H9 (cell line): Measurements from ENCODE around the gene SH3BP5. TPM values are rescaled to one million over a fixed set of nuclear protein-coding genes. Genes with fewer than 3 reads are reported as not detected.

ENCODE experiments used
- DNase-seq: peaks from one replicate; pipeline ENCODE4 v3.0.0-alpha.2; 2017
- H2AFZ ChIP-seq: one replicate; pipeline ENCODE4 v1.6.1; 2013; ENCODE audit warnings: mild to moderate bottlenecking, low read length, control low read depth, moderate library complexity
- H2AK5ac ChIP-seq: 2 replicates; pipeline ENCODE4 v1.6.1; 2013; ENCODE audit warnings: low read length, control low read depth, mixed read lengths; ENCODE audit not compliant: insufficient read length
- H2BK120ac ChIP-seq: one replicate; pipeline ENCODE4 v1.6.1; 2013; ENCODE audit warnings: low read depth, mild to moderate bottlenecking, low read length, control low read depth, inconsistent platforms; ENCODE audit not compliant: poor library complexity, severe bottlenecking
- H2BK12ac ChIP-seq: 2 replicates; pipeline ENCODE4 v1.6.1; 2013; ENCODE audit warnings: low read length, control low read depth, mixed read lengths, low read depth; ENCODE audit not compliant: insufficient read length
- H2BK15ac ChIP-seq: 2 replicates; pipeline ENCODE4 v1.6.1; 2013; ENCODE audit warnings: low read depth, low read length, control low read depth
- H2BK20ac ChIP-seq: one replicate; pipeline ENCODE4 v1.6.1; 2013; ENCODE audit warnings: low read depth, mild to moderate bottlenecking, low read length, control low read depth, inconsistent platforms; ENCODE audit not compliant: poor library complexity, severe bottlenecking
- H2BK5ac ChIP-seq: 2 replicates; pipeline ENCODE4 v1.6.1; 2013; ENCODE audit warnings: low read length, control low read depth, mixed read lengths; ENCODE audit not compliant: insufficient read length
- H3K14ac ChIP-seq: 2 replicates; pipeline ENCODE4 v1.6.1; 2013; ENCODE audit warnings: low read length, control low read depth; ENCODE audit not compliant: insufficient read depth
- H3K18ac ChIP-seq: 2 replicates; pipeline ENCODE4 v1.6.1; 2013; ENCODE audit warnings: low read depth, mild to moderate bottlenecking, mixed read lengths, low read length, control low read depth; ENCODE audit not compliant: insufficient read length
- H3K23ac ChIP-seq: 2 replicates; pipeline ENCODE4 v1.6.1; 2013; ENCODE audit warnings: low read length, control low read depth, mixed read lengths, low read depth; ENCODE audit not compliant: insufficient read length
- H3K23me2 ChIP-seq: 2 replicates; pipeline ENCODE4 v1.6.1; 2013; ENCODE audit warnings: low read depth, mild to moderate bottlenecking, mixed read lengths, low read length, control low read depth; ENCODE audit not compliant: insufficient read length, poor library complexity, severe bottlenecking
- H3K27ac ChIP-seq: 2 replicates; pipeline ENCODE4 v1.5.1; 2013; ENCODE audit warnings: low read length, control low read depth, mixed read lengths, low read depth; ENCODE audit not compliant: insufficient read length
- H3K27me3 ChIP-seq: 2 replicates; pipeline ENCODE4 v1.6.1; 2013; ENCODE audit warnings: low read length, control low read depth, inconsistent platforms; ENCODE audit not compliant: insufficient read depth
- H3K4ac ChIP-seq: 2 replicates; pipeline ENCODE4 v1.6.1; 2013; ENCODE audit warnings: low read depth, mild to moderate bottlenecking, control low read depth, inconsistent platforms, low read length, moderate library complexity
- H3K4me1 ChIP-seq: 2 replicates; pipeline ENCODE4 v1.6.1; 2013; ENCODE audit warnings: low read length, control low read depth, inconsistent platforms; ENCODE audit not compliant: insufficient read depth
- H3K4me2 ChIP-seq: 2 replicates; pipeline ENCODE4 v1.6.1; 2013; ENCODE audit warnings: low read length, control low read depth, mixed read lengths; ENCODE audit not compliant: insufficient read length, insufficient read depth
- H3K56ac ChIP-seq: 2 replicates; pipeline ENCODE4 v1.6.1; 2013; ENCODE audit warnings: low read depth, mild to moderate bottlenecking, mixed read lengths, low read length, control low read depth; ENCODE audit not compliant: insufficient read length
- H3K79me1 ChIP-seq: 2 replicates; pipeline ENCODE4 v1.6.1; 2013; ENCODE audit warnings: low read depth, mild to moderate bottlenecking, moderate library complexity, low read length, control low read depth, inconsistent platforms; ENCODE audit not compliant: insufficient read depth, poor library complexity, severe bottlenecking
- H3K79me2 ChIP-seq: 2 replicates; pipeline ENCODE4 v1.6.1; 2013; ENCODE audit warnings: low read length, control low read depth, inconsistent platforms; ENCODE audit not compliant: insufficient read depth
- H3K9ac ChIP-seq: 2 replicates; pipeline ENCODE4 v1.6.1; 2013; ENCODE audit warnings: low read length, control low read depth, mixed read lengths; ENCODE audit not compliant: insufficient read length; ENCODE audit errors: extremely low read depth
- H3K9me3 ChIP-seq: one replicate; pipeline ENCODE4 v1.6.1; 2013; ENCODE audit warnings: low read depth, low read length, inconsistent platforms; ENCODE audit not compliant: control insufficient read depth
- H3T11ph ChIP-seq: one replicate; pipeline ENCODE4 v1.6.1; 2013; ENCODE audit warnings: mild to moderate bottlenecking, low read length, control low read depth, inconsistent platforms
- H4K20me1 ChIP-seq: one replicate; pipeline ENCODE4 v1.6.1; 2013; ENCODE audit not compliant: control insufficient read depth, insufficient read length, insufficient read depth
- H4K5ac ChIP-seq: 2 replicates; pipeline ENCODE4 v1.6.1; 2013; ENCODE audit warnings: low read depth, mild to moderate bottlenecking, mixed read lengths, low read length, control low read depth; ENCODE audit not compliant: insufficient read length
- H4K8ac ChIP-seq: replicated peaks from 2 replicates; pipeline ENCODE4 v1.6.1; 2013; ENCODE audit warnings: low read length, control low read depth, mixed read lengths, low read depth; ENCODE audit not compliant: insufficient read length
- H4K91ac ChIP-seq: 2 replicates; pipeline ENCODE4 v1.6.1; 2013; ENCODE audit warnings: low read depth, mild to moderate bottlenecking, moderate library complexity, mixed read lengths, low read length, control low read depth; ENCODE audit not compliant: insufficient read length
- H3K27ac Mint-ChIP-seq, 3 experiments: 2 replicates in 2 of 3; 3 replicates in 1 of 3; pipeline ENCODE4 v1.8.0; 2020 to 2021; ENCODE audit warnings: mixed read lengths in 3 of 3, mild to moderate bottlenecking in 1 of 3, moderate library complexity in 1 of 3
- H3K27me3 Mint-ChIP-seq: 2 replicates; pipeline ENCODE4 v1.8.0; 2021; ENCODE audit warnings: low read depth, mild to moderate bottlenecking, moderate library complexity, mixed read lengths
- H3K36me3 Mint-ChIP-seq, 3 experiments: 2 replicates in 2 of 3; 3 replicates in 1 of 3; pipeline ENCODE4 v1.8.0; 2020 to 2021; ENCODE audit warnings: low read depth in 3 of 3, mixed read lengths in 3 of 3; ENCODE audit not compliant: insufficient read depth in 1 of 3
- H3K4me1 Mint-ChIP-seq, 2 experiments: 2 replicates each; pipeline ENCODE4 v1.8.0; 2020; ENCODE audit warnings: mixed read lengths in 2 of 2
- H3K4me3 Mint-ChIP-seq, 2 experiments: 2 replicates in 1 of 2; 3 replicates in 1 of 2; pipeline ENCODE4 v1.8.0; 2020 to 2021; ENCODE audit warnings: mild to moderate bottlenecking in 2 of 2, mixed read lengths in 2 of 2, moderate library complexity in 1 of 2
- H3K9me3 Mint-ChIP-seq, 2 experiments: 2 replicates in 1 of 2; 3 replicates in 1 of 2; pipeline ENCODE4 v1.8.0; 2020; ENCODE audit warnings: mild to moderate bottlenecking in 2 of 2, mixed read lengths in 2 of 2, moderate library complexity in 1 of 2
- CTCF ChIP-seq: fragments of 200-600 bp; sonication (generic); conservative IDR thresholded peaks from 3 replicates; pipeline ENCODE4 v1.8.0; 2021; ENCODE audit warnings: antibody characterized with exemption, mild to moderate bottlenecking
- WGBS: extraction: QIAGEN DNeasy Blood & Tissue Kit; methylation state at CpG from one replicate; pipeline ENCODE4 v1.1.7; 2013; ENCODE audit warnings: missing lambda C conversion rate, low lambda C conversion rate, mixed read lengths; ENCODE audit not compliant: insufficient read length; ENCODE audit errors: extremely low coverage; 5-methylcytosine and 5-hydroxymethylcytosine counted together
- total RNA-seq: library from RNA; stranded (reverse); gene quantifications from 2 replicates; pipeline ENCODE4 v1.2.1, GENCODE V29; 2021

The SH3BP5 gene
- total RNA-seq, 1 experiment from 2014 or later, result 6.8 TPM

GRCh38 chr3:15283702-15284101 lies 48.7 kb downstream of the SH3BP5 start:
- Histone ChIP-seq H2AK5ac (no peak overlapping the region), H4K20me1 (no peaks in the 10 kb centered on the region), H3K4me1 (no peaks in the 10 kb centered on the region; the same call in 1 of the 2 replicates), H3K14ac (no peak overlapping the region), H3K9ac (no peak overlapping the region), H3K23me2 (no peaks in the 10 kb centered on the region), H2BK12ac (no peak overlapping the region), H3K56ac (no peak overlapping the region), H4K8ac (no peak overlapping the region), H2BK20ac (no peak overlapping the region), H2BK5ac (no peak overlapping the region), H3K4me2 (no peak overlapping the region), H3K79me2 (no peaks in the 10 kb centered on the region), H4K5ac (no peak overlapping the region), H2AFZ (no peak overlapping the region), H3K23ac (no peak overlapping the region), H3K9me3 (no peaks in the 10 kb centered on the region), H4K91ac (no peak overlapping the region), H2BK15ac (no peak overlapping the region), H3K27me3 (no peaks in the 10 kb centered on the region), H2BK120ac (no peak overlapping the region), H3K27ac (no peak overlapping the region), H3K79me1 (no peaks in the 10 kb centered on the region), H3T11ph (no peak overlapping the region), H3K18ac (no peak overlapping the region), H3K4ac (no peak overlapping the region)
- no CpG with 5 or more reads among the region's 1 CpG for WGBS
- no peak for TF ChIP-seq CTCF
- Mint-ChIP-seq H3K9me3 (no peaks in the 10 kb centered on the region), H3K36me3 (no peaks in the 10 kb centered on the region), H3K27me3 (no peaks in the 10 kb centered on the region), H3K27ac (0 out of 7 replicates have a peak overlapping the region, but pooled peaks of 1 of the 3 experiments have one; percentile 71), H3K4me1 (peaks cover 20 to 34% of the 10 kb centered on the region in 2 experiments), H3K4me3 (no peak overlapping the region)
- DNase-seq, result no peak
